HCT116 (cell line): ENCODE results near the gene ORC4. TPM values are rescaled to one million over a fixed set of nuclear protein-coding genes. Genes with fewer than 3 reads are reported as not detected.

Source experiments
- ATAC-seq: fragments of 200-7000 bp; cut with Tn5 transposase; 2 replicates; pipeline ENCODE4 v1.9.1; 2020; ENCODE audit warnings: mild to moderate bottlenecking, moderate library complexity
- BruUV-seq: library from RNA; stranded (reverse); fragments of 400-500 nt; replicated peaks from 2 replicates; lab custom pipeline; 2021; lab: Mats Ljungman, UMichigan
- CTCF ChIA-PET: fragments of 300-600 bp; sonication (Branson Sonifier 250); formaldehyde crosslinking; loops from one replicate; lab custom pipeline; 2021; ENCODE audit warnings: antibody characterized with exemption; lab: Charles Lee
- POLR2A ChIA-PET: fragments of 300-600, 350-600 bp; sonication (Branson Sonifier 250); formaldehyde crosslinking; loops from one replicate; lab custom pipeline; 2021; ENCODE audit warnings: antibody characterized with exemption; lab: Charles Lee
- RAD21 ChIA-PET, 2 experiments: fragments of 300-600 bp; sonication (Branson Sonifier 250); formaldehyde crosslinking; loops; one replicate each; lab custom pipeline; 2023; ENCODE audit warnings: low total read pairs in 2 of 2; ENCODE audit not compliant: uncharacterized antibody in 2 of 2, unreplicated experiment in 2 of 2, low non-redundant PET in 1 of 2; lab: Charles Lee
- DNase-seq: peaks from one replicate; pipeline ENCODE4 v3.0.0-alpha.2; 2010; ENCODE audit warnings: low read depth, low spot score
- H2AFZ ChIP-seq: fragments of 200-600 bp; shearing (Covaris generic), sonication (generic); 2 replicates; pipeline ENCODE4 v1.6.1; 2017; ENCODE audit warnings: low read depth, mixed run types, mixed read lengths, antibody characterized with exemption, low read length; ENCODE audit not compliant: poor library complexity, severe bottlenecking
- H3K27ac ChIP-seq: 2 replicates; pipeline ENCODE4 v1.5.1; 2012; ENCODE audit warnings: low read depth, low read length
- H3K27me3 ChIP-seq: fragments of 200-600 bp; sonication (generic); 2 replicates; pipeline ENCODE4 v1.6.1; 2016; ENCODE audit warnings: mixed run types, low read length, mixed read lengths; ENCODE audit not compliant: insufficient read depth
- H3K36me3 ChIP-seq, 2 experiments: fragments of 200-500 bp in 1 of 2; fragments of 200-600 bp in 1 of 2; sonication (Bioruptor generic) in 1 of 2; sonication (generic) in 1 of 2; 2 replicates each; pipeline versions ENCODE4 v1.5.1 to v1.6.1; 2014 to 2016; ENCODE audit warnings: low read length in 2 of 2, inconsistent platforms in 1 of 2, mixed read lengths in 1 of 2, mixed run types in 1 of 2; ENCODE audit not compliant: insufficient read depth in 2 of 2, control insufficient read depth in 1 of 2
- H3K4me1 ChIP-seq, 2 experiments: fragments of 200-600 bp in 1 of 2; sonication (generic) in 1 of 2; 2 replicates each; pipeline versions ENCODE4 v1.5.1 to v1.6.1; 2012 to 2017; ENCODE audit warnings: low read length in 2 of 2, inconsistent platforms in 1 of 2, mild to moderate bottlenecking in 1 of 2, mixed read lengths in 1 of 2, mixed run types in 1 of 2, moderate library complexity in 1 of 2; ENCODE audit not compliant: insufficient read depth in 2 of 2, control insufficient read depth in 1 of 2
- H3K4me2 ChIP-seq: fragments of 200-600 bp; sonication (generic); 2 replicates; pipeline ENCODE4 v1.6.1; 2017; ENCODE audit warnings: mixed run types, low read length, mixed read lengths
- H3K4me3 ChIP-seq, 2 experiments: fragments of 200-600 bp in 1 of 2; sonication (generic) in 1 of 2; replicated peaks in 1 of 2; 2 replicates each; pipeline ENCODE4 v1.5.1; 2011 to 2016; ENCODE audit warnings: low read length in 2 of 2, control low read depth in 1 of 2, low read depth in 1 of 2, mild to moderate bottlenecking in 1 of 2, mixed read lengths in 1 of 2, mixed run types in 1 of 2
- H3K79me2 ChIP-seq: fragments of 200-600 bp; sonication (generic); 2 replicates; pipeline ENCODE4 v1.6.1; 2017; ENCODE audit warnings: mild to moderate bottlenecking, mixed run types, low read length, moderate library complexity, mixed read lengths; ENCODE audit not compliant: insufficient read depth
- H3K9ac ChIP-seq: fragments of 200-600 bp; sonication (generic); 2 replicates; pipeline ENCODE4 v1.6.1; 2016; ENCODE audit warnings: low read length, mixed read lengths
- H3K9me2 ChIP-seq: fragments of 200-600 bp; sonication (generic), shearing (Covaris generic); 2 replicates; pipeline ENCODE4 v1.6.1; 2017; ENCODE audit warnings: mixed run types, mild to moderate bottlenecking, moderate library complexity; ENCODE audit not compliant: insufficient read depth
- H3K9me3 ChIP-seq, 2 experiments: fragments of 200-500 bp in 1 of 2; fragments of 200-600 bp in 1 of 2; sonication (Bioruptor generic) in 1 of 2; sonication (generic) in 1 of 2; 2 replicates each; pipeline ENCODE4 v1.6.1; 2014 to 2017; ENCODE audit warnings: low read length in 2 of 2, mixed read lengths in 2 of 2, inconsistent platforms in 1 of 2, low read depth in 1 of 2, mild to moderate bottlenecking in 1 of 2, mixed run types in 1 of 2, moderate library complexity in 1 of 2; ENCODE audit not compliant: control insufficient read depth in 1 of 2, insufficient read depth in 1 of 2
- H4K20me1 ChIP-seq: fragments of 200-600 bp; sonication (generic), shearing (Covaris generic); 2 replicates; pipeline ENCODE4 v1.6.1; 2017; ENCODE audit warnings: mixed run types, mild to moderate bottlenecking, moderate library complexity; ENCODE audit not compliant: insufficient read depth
- CBX3 ChIP-seq: IDR thresholded peaks from 2 replicates; pipeline ENCODE4 v1.6.1; 2012; ENCODE audit warnings: low read depth
- CEBPB ChIP-seq: IDR thresholded peaks from 2 replicates; pipeline ENCODE4 v1.6.1; 2012; ENCODE audit warnings: low read depth
- EGR1 ChIP-seq: IDR thresholded peaks from 2 replicates; pipeline ENCODE4 v1.6.1; 2012; ENCODE audit warnings: low read depth
- ELF1 ChIP-seq: IDR thresholded peaks from 2 replicates; pipeline ENCODE4 v1.6.1; 2012; ENCODE audit warnings: low read depth, borderline replicate concordance
- EZH2 ChIP-seq: fragments of 200-600 bp; sonication (generic); IDR thresholded peaks from 2 replicates; pipeline ENCODE4 v1.6.1; 2017; ENCODE audit warnings: antibody characterized with exemption, mixed run types
- EZH2phosphoT487 ChIP-seq: fragments of 200-600 bp; IDR thresholded peaks from 2 replicates; pipeline ENCODE4 v1.6.1; 2018; ENCODE audit warnings: antibody characterized with exemption, borderline replicate concordance
- FOSL1 ChIP-seq: IDR thresholded peaks from 2 replicates; pipeline ENCODE4 v1.6.1; 2012; ENCODE audit warnings: low read depth
- JUND ChIP-seq: IDR thresholded peaks from 2 replicates; pipeline ENCODE4 v1.6.1; 2012
- MAX ChIP-seq: IDR thresholded peaks from 2 replicates; pipeline ENCODE4 v1.6.1; 2012
- POLR2A ChIP-seq: IDR thresholded peaks from 2 replicates; pipeline ENCODE4 v1.7.0; 2011; ENCODE audit warnings: borderline replicate concordance; ENCODE audit not compliant: insufficient read depth, insufficient read length; ENCODE audit errors: extremely low read depth
- POLR2AphosphoS5 ChIP-seq: IDR thresholded peaks from 2 replicates; pipeline ENCODE4 v1.6.1; 2011; ENCODE audit warnings: mild to moderate bottlenecking, low read depth, low read length, moderate library complexity
- RAD21 ChIP-seq: IDR thresholded peaks from 2 replicates; pipeline ENCODE4 v1.6.1; 2012; ENCODE audit warnings: low read depth, mild to moderate bottlenecking
- SIN3A ChIP-seq: IDR thresholded peaks from 2 replicates; pipeline ENCODE4 v1.6.1; 2012; ENCODE audit warnings: low read depth
- SP1 ChIP-seq: IDR thresholded peaks from 2 replicates; pipeline ENCODE4 v1.6.1; 2012; ENCODE audit warnings: low read depth
- SRF ChIP-seq: IDR thresholded peaks from 2 replicates; pipeline ENCODE4 v1.6.1; 2012; ENCODE audit warnings: low read depth
- YY1 ChIP-seq: IDR thresholded peaks from 2 replicates; pipeline ENCODE4 v1.6.1; 2011; ENCODE audit warnings: low read length, low read depth, moderate library complexity, mild to moderate bottlenecking; ENCODE audit not compliant: insufficient replicate concordance; ENCODE audit errors: extremely low read depth
- ZFX ChIP-seq: fragments of 450-650 bp; IDR thresholded peaks from 2 replicates; pipeline ENCODE4 v1.6.1; 2017
- ZNF274 ChIP-seq: fragments of 200-500 bp; sonication (Bioruptor generic); IDR thresholded peaks from 2 replicates; pipeline ENCODE4 v1.6.1; 2014; ENCODE audit warnings: mild to moderate bottlenecking, low read depth, low read length, inconsistent platforms
- intact Hi-C: fragments of 100-400 bp; cut with micrococcal nuclease; formaldehyde crosslinking; loops from 2 replicates; pipeline ENCODE4 v1.10.0; 2022
- total RNA-seq: library from RNA; stranded (reverse); gene quantifications from one replicate; pipeline ENCODE4 v1.2.1, GENCODE V29; 2021; ENCODE audit not compliant: unreplicated experiment

ORC4 gene
- total RNA-seq, 1 experiment from 2014 or later, result 51.0 TPM

- no peaks in the 10 kb centered on the region for H3K27me3 ChIP-seq
- no peak overlapping the region for H2AFZ ChIP-seq
- H3K79me2 ChIP-seq, result no peaks in the 10 kb centered on the region; the same call in 1 of the 2 replicates
- intact Hi-C loops, result no loop called here
- no peaks in the 10 kb centered on the region for H3K9me3 ChIP-seq
- H3K27ac ChIP-seq, result no peak overlapping the region
- POLR2A ChIA-PET, result no interaction called here
- H3K4me3 ChIP-seq, result no peak overlapping the region
- no peak for DNase-seq
- H3K36me3 ChIP-seq, result no peaks in the 10 kb centered on the region
- RAD21 ChIA-PET, result no interaction called here
- no peaks in the 10 kb centered on the region for H4K20me1 ChIP-seq
- no TSS peak for BruUV-seq
- ATAC-seq, result no peak
- no peak overlapping the region for H3K9ac ChIP-seq
- H3K4me1 ChIP-seq, result no peaks in the 10 kb centered on the region
- H3K9me2 ChIP-seq, result no peaks in the 10 kb centered on the region
- CTCF ChIA-PET, result no interaction called here
- no peak overlapping the region for H3K4me2 ChIP-seq
- TF ChIP-seq CBX3 (no peak), ZNF274 (no peak), MAX (no peak), JUND (no peak), SP1 (no peak), SRF (no peak), ELF1 (no peak), EGR1 (no peak), ZFX (no peak), POLR2AphosphoS5 (no peak), FOSL1 (no peak), YY1 (no peak), EZH2 (no peak), POLR2A (no peak), SIN3A (no peak), RAD21 (no peak), EZH2phosphoT487 (no peak), CEBPB (no peak)
These were observed 28.7 kb upstream of the ORC4 start for GRCh38 chr2:148049284-148049683.
